Naive thymus-derived CD4-positive, alpha-beta T cell (primary cell): ENCODE data around the gene COX6B1. TPM values are rescaled to one million over a fixed set of nuclear protein-coding genes. Genes with fewer than 3 reads are reported as not detected.

Source experiments
- ATAC-seq: fragments of 150-1000 bp; cut with Tn5 transposase; 2 replicates; pipeline ENCODE4 v1.10.0; 2021; ENCODE audit warnings: mild to moderate bottlenecking, moderate library complexity
- CTCF ChIA-PET: fragments of 350-600 bp; sonication (Branson Sonifier 250); formaldehyde crosslinking; loops from one replicate; lab custom pipeline; 2021; ENCODE audit warnings: antibody characterized with exemption; lab: Charles Lee
- POLR2A ChIA-PET: fragments of 350-600 bp; sonication (Branson Sonifier 250); formaldehyde crosslinking; loops from one replicate; lab custom pipeline; 2021; ENCODE audit warnings: antibody characterized with exemption, inconsistent platforms; lab: Charles Lee
- DNase-seq, 9 donors: peaks; one replicate each; pipeline versions ENCODE4 v3.0.0 to v3.0.0-alpha.2; 2020 to 2022; ENCODE audit warnings: mixed read lengths in 1 of 9
- H3K27ac ChIP-seq: one replicate; pipeline ENCODE4 v1.7.0; 2013; ENCODE audit warnings: mild to moderate bottlenecking, low read depth, low read length, moderate library complexity
- H3K27me3 ChIP-seq, 2 donors: one replicate each; pipeline ENCODE4 v1.7.0; 2013; ENCODE audit warnings: low read length in 2 of 2, mild to moderate bottlenecking in 2 of 2, moderate library complexity in 2 of 2; ENCODE audit not compliant: control insufficient read depth in 2 of 2, insufficient read depth in 2 of 2
- H3K36me3 ChIP-seq, 3 experiments: 1 replicate in 2 of 3; 2 replicates in 1 of 3; pipeline ENCODE4 v1.7.0; 2013; ENCODE audit warnings: low read length in 3 of 3, mild to moderate bottlenecking in 3 of 3, moderate library complexity in 1 of 3; ENCODE audit not compliant: insufficient read depth in 3 of 3, control insufficient read depth in 2 of 3
- H3K4me1 ChIP-seq, 2 donors: one replicate each; pipeline ENCODE4 v1.7.0; 2013; ENCODE audit warnings: low read length in 2 of 2, mild to moderate bottlenecking in 2 of 2, moderate library complexity in 1 of 2; ENCODE audit not compliant: control insufficient read depth in 2 of 2, insufficient read depth in 2 of 2
- H3K4me3 ChIP-seq: 2 replicates; pipeline ENCODE4 v1.7.0; 2013; ENCODE audit warnings: mild to moderate bottlenecking, low read length
- H3K9me3 ChIP-seq, 3 experiments: 1 replicate in 2 of 3; 2 replicates in 1 of 3; pipeline ENCODE4 v1.7.0; 2013; ENCODE audit warnings: low read length in 3 of 3; ENCODE audit not compliant: control insufficient read depth in 2 of 3
- H3K27ac Mint-ChIP-seq, 9 donors: one replicate each; pipeline ENCODE4 v1.8.0; 2020 to 2022; ENCODE audit warnings: mixed read lengths in 9 of 9, mild to moderate bottlenecking in 8 of 9, moderate library complexity in 5 of 9, inconsistent platforms in 2 of 9
- H3K27me3 Mint-ChIP-seq, 5 donors: one replicate each; pipeline ENCODE4 v1.8.0; 2021 to 2022; ENCODE audit warnings: mixed read lengths in 5 of 5, mild to moderate bottlenecking in 1 of 5
- H3K36me3 Mint-ChIP-seq, 5 donors: one replicate each; pipeline ENCODE4 v1.8.0; 2020 to 2022; ENCODE audit warnings: mixed read lengths in 5 of 5, mild to moderate bottlenecking in 3 of 5, inconsistent platforms in 1 of 5
- H3K4me1 Mint-ChIP-seq, 7 donors: one replicate each; pipeline ENCODE4 v1.8.0; 2020 to 2022; ENCODE audit warnings: mixed read lengths in 7 of 7, mild to moderate bottlenecking in 3 of 7, inconsistent platforms in 1 of 7
- H3K4me3 Mint-ChIP-seq, 10 donors: one replicate each; pipeline ENCODE4 v1.8.0; 2020 to 2022; ENCODE audit warnings: mild to moderate bottlenecking in 10 of 10, mixed read lengths in 10 of 10, moderate library complexity in 6 of 10, inconsistent platforms in 2 of 10
- H3K9me3 Mint-ChIP-seq, 11 donors: one replicate each; pipeline ENCODE4 v1.8.0; 2020 to 2022; ENCODE audit warnings: mixed read lengths in 11 of 11, mild to moderate bottlenecking in 4 of 11, inconsistent platforms in 1 of 11, moderate library complexity in 1 of 11
- intact Hi-C, 2 donors: fragments of 100-400 bp; cut with micrococcal nuclease; formaldehyde crosslinking; loops; one replicate each; pipeline ENCODE4 v1.15.1; 2023
- polyA plus RNA-seq, 2 donors: library from polyadenylated mRNA; unstranded; fragments of 300-500 nt; fragmentation: Illumina TruSeq; gene quantifications; one replicate each; pipeline ENCODE4 v1.2.3, GENCODE V29; 2021
- total RNA-seq, 6 experiments: library from RNA in 5 of 6; stranded (reverse) in 5 of 6; gene quantifications; 1 replicate in 5 of 6; 2 replicates in 1 of 6; pipeline ENCODE4 v1.2.3 and lab custom pipeline; 2021 to 2026

Gene COX6B1
- total and polyA plus RNA-seq, 7 experiments from 2014 or later: 172 to 873 (median 237) TPM

GRCh38 chr19:35639321-35639639 is 8.8 kb upstream of the COX6B1 start:
- Mint-ChIP-seq H3K9me3 (no peaks in the 10 kb centered on the region), H3K27me3 (no peaks in the 10 kb centered on the region), H3K4me1 (peaks cover 0 to 14% (median 11%) of the 10 kb centered on the region in 7 donors), H3K36me3 (peaks cover 8 to 23% (median 12%) of the 10 kb centered on the region in 5 donors), H3K4me3 (peak overlapping the region in 1 of 10 donors; percentile 43), H3K27ac (peak overlapping the region in 2 of 9 donors; percentile 18 to 38)
- no peak for DNase-seq
- intact Hi-C loops: no loop called here
- no peak overlapping the region for H3K27ac ChIP-seq
- H3K4me1 ChIP-seq: peaks cover 17 to 18% of the 10 kb centered on the region in 2 donors
- ChIA-PET CTCF (no interaction called here), POLR2A (interaction anchor here (0.9 kb wide), 1 partner anchor 26 kb away, joined by 3 read pairs; the partner anchor contains the start of gene HAUS5)
- no peaks in the 10 kb centered on the region for H3K27me3 ChIP-seq
- H3K36me3 ChIP-seq: peaks cover 0 to 44% (median 0%) of the 10 kb centered on the region in 3 experiments
- H3K4me3 ChIP-seq: no peak overlapping the region
- no peaks in the 10 kb centered on the region for H3K9me3 ChIP-seq
- no peak for ATAC-seq

GRCh38 chr19:35639863-35640262 is 8.3 kb upstream of the COX6B1 start:
- Mint-ChIP-seq H3K36me3 (peaks cover 8 to 23% (median 12%) of the 10 kb centered on the region in 5 donors), H3K9me3 (no peaks in the 10 kb centered on the region), H3K4me3 (peak overlapping the region in 2 of 10 donors; percentile 18 to 43), H3K27ac (peak overlapping the region in 2 of 9 donors; percentile 18 to 22), H3K27me3 (no peaks in the 10 kb centered on the region), H3K4me1 (peaks cover 3 to 18% (median 16%) of the 10 kb centered on the region in 7 donors)
- intact Hi-C loops: loop anchor here (5.0 to 10.0 kb wide), 4 partner anchors 375 to 735 kb away; partner anchors contain the start of genes FXYD7 (in 1 of the 2), THAP8 (in 1 of the 2), USF2 (in 1 of the 2) and WDR62 (in 1 of the 2)
- Histone ChIP-seq H3K9me3 (no peaks in the 10 kb centered on the region), H3K27ac (no peak overlapping the region), H3K27me3 (no peaks in the 10 kb centered on the region), H3K4me1 (peaks cover 18 to 20% of the 10 kb centered on the region in 2 donors), H3K4me3 (no peak overlapping the region), H3K36me3 (peaks cover 0 to 38% (median 0%) of the 10 kb centered on the region in 3 experiments)
- no peak for DNase-seq
- ChIA-PET POLR2A (no interaction called here), CTCF (no interaction called here)
- no peak for ATAC-seq

- DNase-seq (peak in 3 of 9 donors; percentile 21 to 64 (median 51)), ATAC-seq (no peak)
- Mint-ChIP-seq H3K9me3 (no peaks in the 10 kb centered on the region), H3K27ac (peak within 1 kb of the TSS in 5 of 9 donors; percentile 39 to 83 (median 68)), H3K36me3 (peaks cover 0 to 12% (median 4%) of the 10 kb centered on the region in 5 donors), H3K4me1 (peaks cover 12 to 32% (median 27%) of the 10 kb centered on the region in 7 donors), H3K4me3 (peak within 1 kb of the TSS; percentile 42 to 94 (median 88)), H3K27me3 (no peaks in the 10 kb centered on the region)
- H3K27ac ChIP-seq: no peak within 1 kb of the TSS
- no peaks in the 10 kb centered on the region for H3K27me3 ChIP-seq
- peaks cover 0 to 22% (median 0%) of the 10 kb centered on the region in 3 experiments for H3K36me3 ChIP-seq
- H3K4me3 ChIP-seq: no peak within 1 kb of the TSS
- intact Hi-C loops: loop anchor here (5.0 to 10.0 kb wide), 4 partner anchors 377 to 733 kb away; partner anchors contain the start of genes FXYD7 (in 1 of the 2), THAP8 (in 1 of the 2), USF2 (in 1 of the 2) and WDR62 (in 1 of the 2)
- ChIA-PET CTCF (no interaction called here), POLR2A (interaction anchor here (3.6 kb wide), 1 partner anchor 29 kb away, joined by 16 read pairs; the partner anchor contains the start of gene HAUS5)
- H3K4me1 ChIP-seq: peaks cover 18 to 28% of the 10 kb centered on the region in 2 donors
- H3K9me3 ChIP-seq: no peaks in the 10 kb centered on the region
Observed at GRCh38 chr19:35641515-35642151, 6.5 kb upstream of the COX6B1 start, which contains the start of gene ETV2. TSS of gene ETV2 (plus strand) at chr19:35641745. CDS start at chr19:35642461, 716 bp downstream.

GRCh38 chr19:35642312-35642711 is 5.8 kb upstream of the COX6B1 start:
- peak overlapping the region in 3 of 9 donors; percentile 39 to 69 (median 56) for H3K27ac Mint-ChIP-seq

GRCh38 chr19:35642798-35643254 is 5.3 kb upstream of the COX6B1 start:
- Histone ChIP-seq H3K4me1 (peaks cover 18 to 28% of the 10 kb centered on the region in 2 donors), H3K36me3 (peaks cover 0 to 10% (median 0%) of the 10 kb centered on the region in 3 experiments), H3K9me3 (no peaks in the 10 kb centered on the region), H3K4me3 (peak overlapping the region; percentile 96), H3K27ac (peak overlapping the region; percentile 72), H3K27me3 (no peaks in the 10 kb centered on the region)
- Mint-ChIP-seq H3K27ac (peak overlapping the region in 3 of 9 donors; percentile 29 to 43 (median 39)), H3K4me3 (peak overlapping the region; percentile 58 to 94 (median 88)), H3K27me3 (no peaks in the 10 kb centered on the region), H3K9me3 (no peaks in the 10 kb centered on the region), H3K36me3 (peaks cover 0 to 3% (median 0%) of the 10 kb centered on the region in 5 donors), H3K4me1 (peaks cover 12 to 38% (median 29%) of the 10 kb centered on the region in 7 donors)
- CTCF ChIA-PET: interaction anchor here (0.7 kb wide), 1 partner anchor 94 kb away, joined by 3 read pairs; no protein-coding TSS in a partner anchor
- ATAC-seq (no peak), DNase-seq (peak in 1 of 9 donors; percentile 11)
- POLR2A ChIA-PET: interaction anchor here (0.6 to 3.6 kb wide), 7 partner anchors 12 to 439 kb away, joined by 3 to 18 read pairs (median 4); partner anchors contain the start of gene HAUS5
- intact Hi-C loops: loop anchor here (1.0 to 10.0 kb wide), 7 partner anchors 15 to 732 kb away; partner anchors contain the start of genes FXYD7 (in 1 of the 2), HAUS5 (in 1 of the 2), TBCB (in 1 of the 2) and THAP8 (in 1 of the 2)

More at GRCh38 chr19:35642312-35642711, 5.8 kb upstream of the COX6B1 start:
- no peak overlapping the region for H3K4me3 ChIP-seq
- ATAC-seq (no peak), DNase-seq (no peak)
- no peaks in the 10 kb centered on the region for H3K27me3 Mint-ChIP-seq
- intact Hi-C loops: loop anchor here (5.0 to 10.0 kb wide), 4 partner anchors 378 to 732 kb away; partner anchors contain the start of genes FXYD7 (in 1 of the 2), THAP8 (in 1 of the 2), USF2 (in 1 of the 2) and WDR62 (in 1 of the 2)
- no peaks in the 10 kb centered on the region for H3K9me3 ChIP-seq
- H3K4me1 ChIP-seq: peaks cover 18 to 28% of the 10 kb centered on the region in 2 donors
- peaks cover 0 to 5% (median under 1%) of the 10 kb centered on the region in 5 donors for H3K36me3 Mint-ChIP-seq
- H3K27me3 ChIP-seq: no peaks in the 10 kb centered on the region
- ChIA-PET POLR2A (interaction anchor here (0.6 to 3.6 kb wide), 4 partner anchors 12 to 438 kb away, joined by 3 to 18 read pairs (median 10); partner anchors contain the start of gene HAUS5), CTCF (interaction anchor here (0.7 kb wide), 1 partner anchor 94 kb away, joined by 3 read pairs; no protein-coding TSS in a partner anchor)
- H3K4me3 Mint-ChIP-seq: peak overlapping the region in 9 of 10 donors; percentile 66 to 94 (median 89)
- no peaks in the 10 kb centered on the region for H3K9me3 Mint-ChIP-seq
- peaks cover 0 to 15% (median 0%) of the 10 kb centered on the region in 3 experiments for H3K36me3 ChIP-seq
- peaks cover 12 to 34% (median 29%) of the 10 kb centered on the region in 7 donors for H3K4me1 Mint-ChIP-seq
- no peak overlapping the region for H3K27ac ChIP-seq
